OCI-LY3 (cell line): ENCODE measurements around the gene HLA-DMB.

Experiments
- H2AFZ ChIP-seq: fragments of 200-600, 300-600 bp; shearing (Covaris generic); 2 replicates; pipeline ENCODE4 v1.6.0; 2014; ENCODE audit warnings: antibody characterized with exemption, low read depth, low read length
- H3K27ac ChIP-seq: fragments of 200-600, 300-600 bp; sonication (generic); 2 replicates; pipeline ENCODE4 v1.5.1; 2014; ENCODE audit warnings: mild to moderate bottlenecking, low read length, moderate library complexity, mixed read lengths
- H3K27me3 ChIP-seq: fragments of 200-600, 300-600 bp; sonication (generic); 2 replicates; pipeline ENCODE4 v1.6.1; 2014; ENCODE audit warnings: low read depth, low read length, mixed read lengths
- H3K36me3 ChIP-seq: fragments of 200-600, 300-600 bp; sonication (generic); replicated peaks from 2 replicates; pipeline ENCODE3; 2014; ENCODE audit warnings: low read depth, low read length, mixed read lengths
- H3K4me1 ChIP-seq: fragments of 300-600, 200-600 bp; sonication (generic); 2 replicates; pipeline ENCODE4 v1.6.1; 2014; ENCODE audit warnings: low read length, mixed read lengths
- H3K4me2 ChIP-seq: fragments of 200-600, 300-600 bp; sonication (generic); 2 replicates; pipeline ENCODE4 v1.6.1; 2014; ENCODE audit warnings: low read length, mixed read lengths
- H3K4me3 ChIP-seq: fragments of 300-600, 200-600 bp; sonication (generic); 2 replicates; pipeline ENCODE4 v1.5.1; 2014; ENCODE audit warnings: antibody characterized with exemption, mild to moderate bottlenecking, low read length, moderate library complexity
- H3K79me2 ChIP-seq: fragments of 300-600, 200-600 bp; shearing (Covaris generic); 2 replicates; pipeline ENCODE4 v1.6.1; 2014; ENCODE audit warnings: mild to moderate bottlenecking, low read length, mixed read lengths
- H3K9ac ChIP-seq: fragments of 300-600, 200-600 bp; shearing (Covaris generic); 2 replicates; pipeline ENCODE4 v1.6.0; 2014; ENCODE audit warnings: mild to moderate bottlenecking, low read length, moderate library complexity
- H3K9me3 ChIP-seq: fragments of 200-600, 300-600 bp; shearing (Covaris generic); 2 replicates; pipeline ENCODE4 v1.6.1; 2014; ENCODE audit warnings: low read length, mixed read lengths; ENCODE audit not compliant: insufficient read depth
- H4K20me1 ChIP-seq: fragments of 200-600, 300-600 bp; sonication (generic); 2 replicates; pipeline ENCODE4 v1.6.1; 2016; ENCODE audit warnings: low read length, mixed read lengths; ENCODE audit not compliant: insufficient read depth
- EZH2phosphoT487 ChIP-seq: fragments of 200-600 bp; shearing (Covaris generic); IDR thresholded peaks from 2 replicates; pipeline ENCODE4 v1.6.1; 2018; ENCODE audit warnings: antibody characterized with exemption, mixed run types, low read depth
- TF ChIP-seq, protein P1 (sequence below): fragments of 200-600, 300-600 bp; sonication (generic); IDR thresholded peaks from 2 replicates; pipeline ENCODE4 v1.5.1; 2014; ENCODE audit warnings: antibody characterized with exemption, low read length, low read depth

The HLA-DMB gene

DNA sequence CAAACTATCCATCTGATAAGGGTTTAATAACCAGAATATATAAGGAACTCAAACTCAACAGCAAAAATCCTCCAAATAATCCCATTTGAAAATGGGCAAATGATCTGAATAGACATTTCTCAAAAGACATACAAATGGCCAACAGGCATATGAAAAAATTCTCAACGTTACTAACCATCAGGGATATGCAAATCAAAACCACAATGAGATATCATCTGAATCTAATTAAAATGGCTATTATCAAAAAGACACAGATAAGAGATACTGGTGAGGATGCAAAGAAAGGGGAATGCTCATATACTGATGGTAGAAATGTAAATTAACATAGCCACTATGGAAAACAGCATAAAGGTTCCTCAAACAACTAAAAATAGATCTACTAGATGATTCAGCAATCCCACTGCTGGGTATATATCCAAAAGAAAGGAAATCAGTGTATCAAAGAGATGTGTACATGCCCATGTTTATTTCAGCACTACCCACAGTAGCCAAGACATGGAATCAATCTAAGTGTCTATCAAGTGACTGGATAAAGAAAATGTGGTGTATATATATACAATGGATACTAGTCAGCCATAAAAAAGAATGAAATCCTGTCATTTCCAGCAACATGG lies 21.5 kb upstream of the HLA-DMB start:
- Histone ChIP-seq H3K36me3 (peaks cover 15% of the 10 kb centered on the region), H4K20me1 (peaks cover 26% of the 10 kb centered on the region), H3K4me3 (no peak overlapping the region), H3K27me3 (no peaks in the 10 kb centered on the region), H2AFZ (no peak overlapping the region), H3K79me2 (peaks cover 88% of the 10 kb centered on the region), H3K4me1 (peaks cover 37% of the 10 kb centered on the region), H3K9ac (no peak overlapping the region), H3K27ac (no peak overlapping the region), H3K9me3 (no peaks in the 10 kb centered on the region), H3K4me2 (no peak overlapping the region)
- no peak for TF ChIP-seq EZH2phosphoT487
- TF ChIP-seq, protein P1, sequence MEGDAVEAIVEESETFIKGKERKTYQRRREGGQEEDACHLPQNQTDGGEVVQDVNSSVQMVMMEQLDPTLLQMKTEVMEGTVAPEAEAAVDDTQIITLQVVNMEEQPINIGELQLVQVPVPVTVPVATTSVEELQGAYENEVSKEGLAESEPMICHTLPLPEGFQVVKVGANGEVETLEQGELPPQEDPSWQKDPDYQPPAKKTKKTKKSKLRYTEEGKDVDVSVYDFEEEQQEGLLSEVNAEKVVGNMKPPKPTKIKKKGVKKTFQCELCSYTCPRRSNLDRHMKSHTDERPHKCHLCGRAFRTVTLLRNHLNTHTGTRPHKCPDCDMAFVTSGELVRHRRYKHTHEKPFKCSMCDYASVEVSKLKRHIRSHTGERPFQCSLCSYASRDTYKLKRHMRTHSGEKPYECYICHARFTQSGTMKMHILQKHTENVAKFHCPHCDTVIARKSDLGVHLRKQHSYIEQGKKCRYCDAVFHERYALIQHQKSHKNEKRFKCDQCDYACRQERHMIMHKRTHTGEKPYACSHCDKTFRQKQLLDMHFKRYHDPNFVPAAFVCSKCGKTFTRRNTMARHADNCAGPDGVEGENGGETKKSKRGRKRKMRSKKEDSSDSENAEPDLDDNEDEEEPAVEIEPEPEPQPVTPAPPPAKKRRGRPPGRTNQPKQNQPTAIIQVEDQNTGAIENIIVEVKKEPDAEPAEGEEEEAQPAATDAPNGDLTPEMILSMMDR: no peak

DNA sequence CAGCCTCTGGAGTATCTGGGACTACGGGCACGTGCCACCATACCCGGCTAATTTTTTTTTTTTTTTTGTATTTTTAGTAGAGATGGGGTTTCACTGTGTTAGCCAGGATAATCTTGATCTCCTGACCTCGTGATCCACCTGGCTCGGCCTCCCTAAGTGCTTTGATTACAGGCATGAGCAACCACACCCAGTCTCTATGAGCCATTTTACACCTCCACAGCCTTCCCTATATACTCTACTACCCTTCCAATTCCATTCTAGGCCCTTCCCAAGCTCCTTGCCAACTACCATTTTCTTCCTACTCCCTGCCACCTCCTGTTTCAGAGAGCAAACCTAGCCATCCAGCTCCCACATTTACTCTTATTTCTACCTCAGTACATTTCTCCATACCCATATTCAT lies 19.7 kb upstream of the HLA-DMB start:
- Histone ChIP-seq H3K27me3 (no peaks in the 10 kb centered on the region), H3K79me2 (peaks cover 70% of the 10 kb centered on the region), H3K4me3 (no peak overlapping the region), H4K20me1 (peaks cover 12% of the 10 kb centered on the region), H2AFZ (no peak overlapping the region), H3K4me2 (no peak overlapping the region), H3K9me3 (no peaks in the 10 kb centered on the region), H3K27ac (no peak overlapping the region), H3K9ac (no peak overlapping the region), H3K4me1 (peaks cover 35% of the 10 kb centered on the region), H3K36me3 (peaks cover 9% of the 10 kb centered on the region)
- TF ChIP-seq, protein P1: no peak
- TF ChIP-seq EZH2phosphoT487: no peak

DNA sequence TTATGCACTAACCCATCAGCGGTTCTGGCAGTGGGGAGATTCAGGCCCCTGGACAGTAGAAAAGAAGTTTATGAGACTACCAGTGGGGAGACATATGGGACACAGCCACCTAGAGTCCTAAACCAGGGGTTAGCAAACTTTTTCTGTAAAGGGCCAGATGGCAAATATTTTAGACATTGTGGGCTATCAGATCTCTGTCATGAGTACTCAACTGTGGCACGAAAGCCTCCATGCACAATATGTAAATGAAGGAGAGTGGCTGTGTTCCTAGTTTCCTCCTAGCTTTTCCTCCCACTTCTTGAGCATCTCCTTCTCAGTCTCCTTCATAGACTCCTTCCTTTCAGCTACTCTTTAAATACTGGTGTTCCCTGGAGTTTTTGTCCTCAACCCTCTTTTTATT lies 15.3 kb upstream of the HLA-DMB start:
- Histone ChIP-seq H3K9ac (no peak overlapping the region), H3K79me2 (peaks cover 56% of the 10 kb centered on the region), H3K27me3 (no peaks in the 10 kb centered on the region), H3K27ac (no peak overlapping the region), H4K20me1 (no peaks in the 10 kb centered on the region), H3K4me1 (peaks cover 41% of the 10 kb centered on the region), H3K4me2 (0 out of 2 replicates have a peak overlapping the region, but pooled peaks have one; percentile 17), H2AFZ (no peak overlapping the region), H3K4me3 (no peak overlapping the region), H3K9me3 (no peaks in the 10 kb centered on the region), H3K36me3 (peaks cover 9% of the 10 kb centered on the region)
- TF ChIP-seq EZH2phosphoT487: no peak
- TF ChIP-seq, protein P1: no peak

GRCh38 chr6:32954986-32955802 lies 14.4 kb upstream of the HLA-DMB start:
- Histone ChIP-seq H3K4me3 (no peak overlapping the region), H3K27me3 (no peaks in the 10 kb centered on the region), H3K9ac (no peak overlapping the region), H3K36me3 (peaks cover 13% of the 10 kb centered on the region), H3K27ac (no peak overlapping the region), H2AFZ (no peak overlapping the region), H4K20me1 (0 out of 2 replicates have a peak, but pooled peaks cover under 1% of the 10 kb centered on the region), H3K4me1 (peaks cover 41% of the 10 kb centered on the region), H3K4me2 (no peak overlapping the region), H3K79me2 (peaks cover 59% of the 10 kb centered on the region), H3K9me3 (no peaks in the 10 kb centered on the region)
- no peak for TF ChIP-seq EZH2phosphoT487
- TF ChIP-seq, protein P1: peak; percentile 39
